Stimulated activated CD4-positive, alpha-beta T cell treated with anti-CD3 and anti-CD28 coated beads, Interleukin-12 subunit alpha, Interleukin-12 subunit beta, amount 100 ng/mL, for 4 hours (primary cell): ENCODE data around the gene PRDM5.

ENCODE experiments used
- DNase-seq: peaks from one replicate; pipeline ENCODE4 v3.0.0-alpha.2; 2020

Gene PRDM5

GRCh38 chr4:120736312-120736711 lies 186.2 kb downstream of the PRDM5 start:
- no peak for DNase-seq

- DNase-seq: no peak
These were observed 188.6 kb downstream of the PRDM5 start for GRCh38 chr4:120733968-120734367.

DNA sequence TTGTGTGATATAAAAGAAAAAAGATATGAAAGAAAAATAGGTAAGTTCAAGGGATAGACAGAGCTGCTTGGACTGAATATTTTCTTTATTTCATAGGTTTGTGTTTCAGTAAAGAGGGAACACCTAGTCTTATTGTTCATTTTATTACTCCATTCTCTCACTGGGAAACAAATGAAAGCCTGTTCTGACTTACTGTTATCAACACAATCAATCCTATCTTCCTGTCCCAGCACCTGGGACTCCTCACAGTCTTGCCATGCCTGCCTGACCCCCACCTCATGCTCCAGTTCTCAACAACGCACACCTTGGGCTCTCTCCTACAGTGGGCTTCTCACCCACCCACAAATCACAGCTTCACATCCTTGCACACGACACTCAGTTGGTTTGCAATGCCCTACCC lies 189.5 kb downstream of the PRDM5 start:
- no peak for DNase-seq

- no peak for DNase-seq
These were observed 191.0 kb downstream of the PRDM5 start for GRCh38 chr4:120731561-120731960.

- no peak for DNase-seq
These were observed 191.7 kb downstream of the PRDM5 start for GRCh38 chr4:120730777-120731320.

GRCh38 chr4:120728892-120729675 lies 193.4 kb downstream of the PRDM5 start:
- no peak for DNase-seq

GRCh38 chr4:120725639-120726580 lies 196.6 kb downstream of the PRDM5 start:
- no peak for DNase-seq

- no peak for DNase-seq
These were observed 197.9 kb downstream of the PRDM5 start for GRCh38 chr4:120724656-120725055.

DNA sequence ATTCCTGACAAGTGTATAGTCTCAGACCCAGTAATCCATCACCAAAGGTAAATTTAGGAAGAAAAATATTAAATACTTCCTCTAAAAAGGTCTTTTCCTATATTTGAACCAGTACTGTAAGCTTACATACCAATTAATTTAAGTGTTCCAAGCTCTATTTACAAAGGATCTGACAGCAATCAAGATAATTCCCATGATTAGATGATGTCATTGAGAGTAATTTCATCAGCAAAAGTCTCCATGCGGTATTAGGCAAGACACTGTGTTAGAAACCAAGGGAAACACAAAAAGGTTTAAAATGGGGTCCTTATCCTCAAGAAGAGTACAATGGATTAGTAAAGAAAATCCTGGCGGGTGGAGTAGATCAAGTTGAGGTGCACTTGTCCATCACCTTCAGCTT lies 198.5 kb downstream of the PRDM5 start:
- no peak for DNase-seq

- no peak for DNase-seq
These were observed 199.4 kb downstream of the PRDM5 start for GRCh38 chr4:120723105-120723504.

GRCh38 chr4:120722655-120723054 lies 199.9 kb downstream of the PRDM5 start:
- no peak for DNase-seq

DNA sequence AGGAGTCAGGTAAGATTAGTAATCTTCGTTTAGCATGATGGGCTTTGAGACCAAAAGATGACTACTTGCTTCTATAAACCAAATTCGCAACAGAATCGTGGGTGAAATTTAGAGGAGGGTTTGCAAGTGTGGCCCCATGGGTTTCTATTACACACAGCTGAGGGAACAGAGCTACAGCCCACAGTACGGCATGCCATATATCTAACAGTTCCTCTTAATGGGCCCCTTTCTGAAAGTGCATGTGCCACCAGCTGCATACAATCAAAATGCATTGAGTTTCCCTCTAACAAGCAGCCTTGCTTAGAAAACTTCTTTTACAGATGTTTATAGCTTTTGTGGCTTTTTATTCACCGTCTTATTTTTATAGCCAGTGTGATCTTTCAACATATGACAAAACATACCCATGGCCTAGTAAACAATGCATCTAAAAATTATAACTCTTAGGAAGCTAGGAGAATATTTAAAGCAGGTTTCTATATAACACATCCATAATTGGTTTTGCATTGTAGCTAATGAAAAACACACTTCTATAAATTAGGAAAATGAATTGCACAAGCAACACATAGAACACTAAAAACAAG lies 202.1 kb downstream of the PRDM5 start:
- no peak for DNase-seq

DNA sequence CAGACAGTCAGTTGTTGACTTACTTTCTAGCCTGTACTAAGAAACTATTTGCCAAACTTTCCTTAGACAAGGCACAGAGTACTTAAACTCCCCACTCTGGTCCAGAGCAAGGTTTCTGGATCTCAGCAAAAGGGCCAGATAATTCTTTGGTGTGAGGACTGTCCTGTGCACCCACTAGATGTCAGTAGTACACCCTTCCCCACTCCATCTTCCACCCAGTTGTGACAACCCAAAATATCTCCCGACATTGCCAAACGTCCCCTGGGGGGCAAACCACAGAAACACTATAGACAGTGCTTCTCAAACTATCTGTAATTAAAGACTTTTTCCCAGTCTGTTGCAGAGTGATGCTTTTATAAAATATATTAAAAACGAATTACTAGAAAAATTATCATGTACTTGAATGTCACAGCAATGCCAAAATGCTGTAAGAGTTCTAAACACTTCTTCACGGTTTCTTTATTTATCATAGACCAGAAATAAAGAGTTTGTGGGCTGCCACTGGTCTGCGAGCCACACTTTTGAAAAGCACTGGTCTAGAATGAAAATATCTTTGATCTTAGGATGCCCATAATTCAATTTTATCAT lies 203.5 kb downstream of the PRDM5 start:
- no peak for DNase-seq

- DNase-seq: no peak
These were observed 206.2 kb downstream of the PRDM5 start for GRCh38 chr4:120716346-120716745.

- no peak for DNase-seq
These were observed 208.0 kb downstream of the PRDM5 start for GRCh38 chr4:120714417-120715010.

DNA sequence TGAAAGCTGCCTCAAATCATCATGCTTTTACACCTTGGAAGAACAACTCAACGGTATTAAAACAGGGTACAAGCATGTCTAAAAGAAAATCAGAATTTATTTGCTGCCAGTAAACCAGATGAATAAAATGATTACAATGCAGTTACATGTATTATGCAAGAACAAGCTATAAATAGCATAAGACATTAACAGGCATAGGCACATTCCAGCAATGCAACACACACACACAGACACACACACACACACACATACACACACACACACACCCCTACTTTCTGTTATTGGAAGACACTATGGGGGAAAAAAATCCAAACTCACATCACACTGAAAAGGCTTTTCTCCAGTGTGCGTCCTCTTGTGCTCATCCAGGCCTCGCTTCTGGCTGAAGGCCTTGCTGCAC lies 212.5 kb downstream of the PRDM5 start:
- DNase-seq: no peak

DNA sequence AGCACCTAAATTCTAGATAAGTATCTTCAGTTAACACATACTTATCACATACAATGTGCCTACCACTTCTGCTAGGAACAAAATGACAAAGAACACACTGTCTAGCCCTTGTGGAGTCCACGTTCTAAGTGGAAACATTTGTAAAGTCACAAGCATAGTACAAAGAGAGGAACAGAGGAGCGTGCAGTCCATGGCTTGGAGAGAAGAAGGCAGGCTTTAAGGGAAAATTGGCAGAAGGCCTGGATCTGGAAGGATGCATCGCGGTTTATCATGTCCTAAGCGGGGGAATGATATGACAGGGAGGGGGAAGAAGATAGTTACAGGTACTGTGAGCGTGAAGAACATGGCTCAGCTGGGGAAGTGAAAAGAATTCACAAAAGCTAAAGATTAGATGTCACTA lies 218.0 kb downstream of the PRDM5 start:
- DNase-seq: no peak

DNA sequence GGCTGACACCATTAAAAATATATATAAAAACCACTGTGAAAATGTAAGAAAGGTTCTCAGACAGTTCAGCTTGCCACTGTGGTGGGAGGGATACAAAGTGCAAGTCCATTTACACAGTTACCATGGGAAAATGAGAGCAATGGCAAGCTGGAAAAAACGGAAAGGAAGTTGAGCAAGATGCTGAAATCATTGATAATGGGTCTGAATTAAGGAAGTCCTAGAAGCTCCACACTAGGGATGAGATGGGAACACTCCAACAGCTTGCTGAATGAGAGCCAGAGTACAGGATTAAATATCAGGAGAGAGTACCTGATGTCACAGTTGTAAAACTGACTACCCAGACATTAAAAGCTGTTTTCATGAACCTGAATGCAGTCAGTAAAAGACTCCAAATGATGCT lies 218.6 kb downstream of the PRDM5 start:
- no peak for DNase-seq

- DNase-seq: no peak
These were observed 223.2 kb downstream of the PRDM5 start for GRCh38 chr4:120699354-120699753.

GRCh38 chr4:120694973-120695372 lies 227.6 kb downstream of the PRDM5 start:
- DNase-seq: no peak

GRCh38 chr4:120693816-120694215 lies 228.7 kb downstream of the PRDM5 start:
- no peak for DNase-seq

- no peak for DNase-seq
These were observed 229.6 kb downstream of the PRDM5 start for GRCh38 chr4:120692964-120693363.

DNA sequence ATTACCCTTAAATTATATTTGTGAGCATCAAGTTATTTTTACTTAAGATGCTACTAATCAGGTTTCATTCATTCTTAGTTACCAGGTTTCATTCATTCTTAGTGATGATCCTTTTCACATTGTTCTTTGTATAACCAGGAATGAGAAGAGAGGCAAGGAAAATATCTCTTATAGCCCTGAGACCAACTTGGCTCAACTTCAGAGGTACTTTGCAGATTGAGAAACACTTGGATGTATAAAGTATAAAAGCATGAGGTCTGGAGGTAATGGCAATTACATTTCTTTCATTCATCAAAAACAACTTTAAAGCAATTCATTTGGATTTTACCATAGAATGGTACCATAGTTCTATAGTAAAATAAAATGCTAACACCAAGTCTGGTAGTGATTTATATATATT lies 231.0 kb downstream of the PRDM5 start:
- DNase-seq: no peak
